ENCODE results near the gene DNAJC11.
"Not testable (repeated sequence)": the region's sequence is repeated elsewhere in the genome, so short reads cannot be mapped to it uniquely, and the experiment has no call there.

DNAJC11 gene

DNA sequence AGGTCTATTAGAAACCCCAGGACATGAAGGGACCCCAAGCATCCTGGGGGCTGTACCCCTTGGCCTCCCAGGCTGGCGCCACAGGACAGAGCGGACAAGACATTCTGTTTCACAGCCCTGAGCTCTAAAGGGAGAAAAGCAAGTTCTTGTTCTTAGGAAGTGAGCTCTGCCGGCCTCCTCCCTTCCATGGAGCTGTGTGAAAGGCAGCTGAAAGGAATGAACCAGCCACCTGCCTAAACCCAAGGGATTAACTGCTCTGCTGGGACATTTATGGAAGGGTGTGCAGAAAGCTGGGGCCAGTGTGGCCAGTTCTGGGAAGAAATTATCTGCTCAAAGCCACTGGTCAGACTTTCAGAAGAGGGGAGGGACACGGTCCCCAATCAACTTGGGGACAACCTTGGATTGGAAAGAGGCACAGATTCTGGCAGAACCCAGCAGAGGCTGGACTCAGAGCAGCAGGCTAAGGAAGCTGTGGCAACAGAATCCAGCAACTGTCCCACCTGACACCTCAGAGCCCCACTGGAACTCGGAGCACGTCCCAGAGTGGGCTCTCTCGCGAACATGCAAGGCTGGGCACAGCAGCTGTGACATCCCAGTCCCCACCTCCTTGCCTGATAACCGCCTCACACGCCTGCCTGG lies 101.1 kb downstream of the DNAJC11 start:
- no peak for DNase-seq (ENCODE audit: low read depth)
- TF ChIP-seq, protein P1, sequence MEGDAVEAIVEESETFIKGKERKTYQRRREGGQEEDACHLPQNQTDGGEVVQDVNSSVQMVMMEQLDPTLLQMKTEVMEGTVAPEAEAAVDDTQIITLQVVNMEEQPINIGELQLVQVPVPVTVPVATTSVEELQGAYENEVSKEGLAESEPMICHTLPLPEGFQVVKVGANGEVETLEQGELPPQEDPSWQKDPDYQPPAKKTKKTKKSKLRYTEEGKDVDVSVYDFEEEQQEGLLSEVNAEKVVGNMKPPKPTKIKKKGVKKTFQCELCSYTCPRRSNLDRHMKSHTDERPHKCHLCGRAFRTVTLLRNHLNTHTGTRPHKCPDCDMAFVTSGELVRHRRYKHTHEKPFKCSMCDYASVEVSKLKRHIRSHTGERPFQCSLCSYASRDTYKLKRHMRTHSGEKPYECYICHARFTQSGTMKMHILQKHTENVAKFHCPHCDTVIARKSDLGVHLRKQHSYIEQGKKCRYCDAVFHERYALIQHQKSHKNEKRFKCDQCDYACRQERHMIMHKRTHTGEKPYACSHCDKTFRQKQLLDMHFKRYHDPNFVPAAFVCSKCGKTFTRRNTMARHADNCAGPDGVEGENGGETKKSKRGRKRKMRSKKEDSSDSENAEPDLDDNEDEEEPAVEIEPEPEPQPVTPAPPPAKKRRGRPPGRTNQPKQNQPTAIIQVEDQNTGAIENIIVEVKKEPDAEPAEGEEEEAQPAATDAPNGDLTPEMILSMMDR (IDR thresholded peaks at IDR 0.05; ENCODE audit: low read length, missing control alignments) = no peak
- peak overlapping the region; percentile 95 for H3K4me3 ChIP-seq (replicated peaks; ENCODE audit: low read depth, low read length)

DNA sequence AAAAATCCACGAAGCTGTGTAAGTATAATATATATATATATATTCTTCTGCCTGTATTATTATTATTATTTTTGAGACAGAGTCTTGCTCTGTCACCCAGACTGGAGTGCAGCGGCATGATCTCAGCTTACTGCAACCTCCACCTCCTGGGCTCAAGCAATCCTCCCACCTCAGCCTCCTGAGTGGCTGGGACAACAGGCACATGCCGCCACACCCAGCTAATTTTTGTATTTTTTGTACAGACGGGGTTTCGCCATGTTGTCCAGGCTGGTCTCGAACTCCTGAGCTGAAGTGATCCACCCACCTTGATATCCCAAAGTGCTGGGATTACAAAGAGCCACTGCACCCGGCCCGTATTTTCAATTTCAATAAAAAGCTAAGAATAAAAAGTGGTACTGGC lies 101.6 kb downstream of the DNAJC11 start:
- not testable (repeated sequence) for DNase-seq (ENCODE audit: low read depth)
- H3K4me3 ChIP-seq (replicated peaks; ENCODE audit: low read depth, low read length) = peak overlapping the region; percentile 95

DNA sequence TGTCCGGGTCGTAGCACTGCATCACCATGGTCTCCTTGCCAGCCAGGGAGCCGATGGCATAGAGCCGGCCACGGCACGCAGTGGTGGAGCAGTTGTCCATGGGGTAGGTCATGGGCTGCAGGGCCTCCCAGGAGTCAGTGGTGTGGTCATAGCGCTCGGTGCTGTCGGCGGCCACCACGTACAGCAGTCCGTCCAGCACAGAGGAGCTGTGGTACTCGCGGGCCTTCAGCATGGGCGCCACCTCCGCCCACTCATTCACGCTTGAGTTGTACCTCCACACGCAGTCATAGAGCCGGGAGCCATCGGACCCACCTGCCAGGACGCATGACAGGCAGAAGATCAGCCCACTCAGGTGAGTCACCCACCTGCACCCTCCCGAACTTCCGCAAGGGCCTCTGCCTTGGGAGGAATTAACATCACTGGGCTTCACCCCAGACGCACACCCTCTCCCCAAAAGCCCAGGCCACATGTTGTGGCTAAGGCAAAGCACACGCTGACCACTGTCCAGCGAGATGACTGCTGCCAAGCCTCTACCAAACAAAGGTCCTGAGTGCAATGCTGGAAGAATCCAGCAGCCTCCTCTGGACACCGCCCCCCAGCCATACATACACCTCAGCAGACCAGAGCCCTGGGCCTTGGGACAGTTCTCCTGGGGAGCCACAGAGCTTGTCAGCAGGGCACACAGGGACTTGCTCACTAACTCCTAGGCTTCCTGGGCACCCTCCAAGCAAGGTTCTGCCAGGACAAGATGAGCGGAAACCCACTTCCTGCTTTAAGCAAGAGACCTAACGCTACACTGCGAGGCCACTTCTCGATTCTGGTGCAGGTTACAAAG lies 102.3 kb downstream of the DNAJC11 start:
- TF ChIP-seq, protein P1 (IDR thresholded peaks at IDR 0.05; ENCODE audit: low read length, missing control alignments) = no peak
- DNase-seq (ENCODE audit: low read depth) = no peak
- peak overlapping the region; percentile 95 for H3K4me3 ChIP-seq (replicated peaks; ENCODE audit: low read depth, low read length)

DNA sequence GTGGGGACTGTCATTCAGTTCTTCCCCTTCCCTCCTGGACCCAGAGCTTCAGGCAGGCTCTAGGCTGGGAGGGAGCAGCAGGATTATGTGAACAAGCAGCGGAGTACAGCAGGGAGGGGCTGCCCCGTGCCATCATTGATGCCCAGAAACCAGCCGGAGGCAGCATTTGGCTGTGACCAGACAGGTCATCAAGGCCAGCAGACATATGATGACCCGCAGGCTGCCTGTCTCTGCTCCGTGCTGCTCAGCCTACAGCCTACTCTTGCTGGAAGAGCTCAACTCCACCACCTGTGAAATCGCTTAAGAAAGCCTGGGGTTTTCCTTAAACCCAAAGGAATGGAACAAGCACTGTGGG lies 103.9 kb downstream of the DNAJC11 start:
- no peak for DNase-seq (ENCODE audit: low read depth)
- TF ChIP-seq, protein P1 (IDR thresholded peaks at IDR 0.05; ENCODE audit: low read length, missing control alignments) = no peak
- no peak overlapping the region for H3K4me3 ChIP-seq (replicated peaks; ENCODE audit: low read depth, low read length)

GRCh38 chr1:6596886-6597776 lies 104.5 kb downstream of the DNAJC11 start:
- TF ChIP-seq, protein P1 (IDR thresholded peaks at IDR 0.05; ENCODE audit: low read length, missing control alignments) = no peak
- DNase-seq (ENCODE audit: low read depth) = no peak
- no peak overlapping the region for H3K4me3 ChIP-seq (replicated peaks; ENCODE audit: low read depth, low read length)

GRCh38 chr1:6596351-6596750 lies 105.3 kb downstream of the DNAJC11 start:
- DNase-seq (ENCODE audit: low read depth) = no peak
- no peak overlapping the region for H3K4me3 ChIP-seq (replicated peaks; ENCODE audit: low read depth, low read length)
- TF ChIP-seq, protein P1 (IDR thresholded peaks at IDR 0.05; ENCODE audit: low read length, missing control alignments) = no peak
